ENCODE data around the gene CLTCL1.

DNA sequence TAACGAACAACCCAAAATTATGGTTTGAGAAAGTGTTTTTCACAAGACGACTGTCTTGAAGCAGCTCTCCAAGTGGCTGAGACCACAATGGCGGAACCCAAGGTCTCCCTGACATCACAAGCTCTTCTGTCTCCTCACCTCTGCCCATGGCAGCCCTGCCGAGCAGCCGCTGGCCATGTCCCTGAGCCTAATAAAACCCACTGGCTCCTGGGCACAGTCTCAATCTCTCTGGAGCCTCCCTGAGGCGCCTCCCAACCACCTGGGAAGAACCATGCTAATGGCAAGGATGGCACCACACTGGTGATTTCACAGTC, 50.0 kb downstream of the CLTCL1 start:
- TF ChIP-seq TAF1 (IDR thresholded peaks at IDR 0.05; ENCODE audit: borderline replicate concordance, low read depth, low read length) (no peak), POLR2A (IDR thresholded peaks at IDR 0.05; ENCODE audit: low read depth, low read length) (no peak)

Measured in GM12892 (cell line).